Ovary (tissue), 9 donors: ENCODE results near the gene SNRPD3. TPM values are rescaled to one million over a fixed set of nuclear protein-coding genes. Genes with fewer than 3 reads are reported as not detected.
"Not testable (repeated sequence)": the region's sequence is repeated elsewhere in the genome, so short reads cannot be mapped to it uniquely, and the experiment has no call there.

Source experiments
- DNase-seq, 5 donors: peaks; one replicate each; pipeline ENCODE4 v3.0.0-alpha.2; 2019 to 2020
- H3K27ac ChIP-seq, 2 donors: fragments of 200-600 bp; one replicate each; pipeline versions ENCODE4 v1.5.1 to v1.8.0; 2019 to 2022
- H3K27me3 ChIP-seq: fragments of 200-600 bp; one replicate; pipeline ENCODE4 v1.8.0; 2022
- H3K36me3 ChIP-seq: fragments of 200-600 bp; sonication (generic); one replicate; pipeline ENCODE4 v1.5.1; 2019
- H3K4me1 ChIP-seq: one replicate; pipeline ENCODE4 v1.8.1; 2013; ENCODE audit warnings: mild to moderate bottlenecking, moderate library complexity; ENCODE audit not compliant: insufficient read depth
- H3K4me3 ChIP-seq: fragments of 200-600 bp; sonication (generic); one replicate; pipeline ENCODE4 v1.5.1; 2017
- H3K9me3 ChIP-seq, 2 donors: fragments of 200-600 bp in 1 of 2; sonication (generic) in 1 of 2; one replicate each; pipeline versions ENCODE4 v1.5.1 to v1.8.1; 2013 to 2019; ENCODE audit warnings: mild to moderate bottlenecking in 1 of 2, moderate library complexity in 1 of 2
- CTCF ChIP-seq, 3 donors: fragments of 450-650 bp in 2 of 3; fragments of 200-600 bp in 1 of 3; IDR thresholded peaks; one replicate each; pipeline versions ENCODE4 v1.5.1 to v1.8.0; 2016 to 2022; ENCODE audit warnings: antibody characterized with exemption in 3 of 3, mild to moderate bottlenecking in 1 of 3
- EP300 ChIP-seq: sonication (generic); formaldehyde crosslinking; IDR thresholded peaks from one replicate; pipeline ENCODE4 v1.6.1; 2017; ENCODE audit warnings: antibody characterized with exemption
- POLR2A ChIP-seq: fragments of 450-650 bp; IDR thresholded peaks from one replicate; pipeline ENCODE4 v1.6.1; 2017; ENCODE audit warnings: antibody characterized with exemption, mild to moderate bottlenecking, moderate library complexity
- WGBS, 3 donors: extraction: QIAGEN DNeasy Blood & Tissue Kit in 1 of 3; methylation state at CpG; one replicate each; pipeline versions ENCODE4 v1.1.5 to v1.1.7; 2013 to 2017; 5-methylcytosine and 5-hydroxymethylcytosine counted together
- intact Hi-C, 4 donors: fragments of 100-400 bp; cut with DNase I; formaldehyde crosslinking; loops; one replicate each; pipeline versions ENCODE4 v1.11.0 to v1.15.1; 2022 to 2023
- polyA plus RNA-seq, 2 donors: library from polyadenylated mRNA; stranded (reverse); fragments of 200-250 nt in 1 of 2; fragments of 350-450 nt in 1 of 2; fragmentation: Illumina TruSeq in 1 of 2; extraction: RNeasy Lipid Tissue Mini Kit (QIAGEN cat#74804) in 1 of 2; gene quantifications; one replicate each; pipeline ENCODE4 v1.2.3, GENCODE V29; 2013 to 2014
- total RNA-seq, 7 donors: library from RNA; depleted of rRNA in 2 of 7; stranded (reverse); fragments of >200 nt in 2 of 7; fragmentation: NEBNext Ultra II Directional in 3 of 7; extraction: Animal tissue kit (Norgen Biotek cat#: 25700) in 3 of 7; gene quantifications; one replicate each; pipeline versions ENCODE4 v1.1.0 to v1.2.4, GENCODE V29; 2016 to 2023
- donor health status: DM: no; HTN: no; CAD: no; lungs with moderate emphysema.
- donor health status: DM: no; HTN: no; CAD: no.
- donor health status: Bipolar disorder and iron deficiency.
- donor health status: DM: yes; HTN: yes; CAD: no.
- donor health status: DM: no; HTN: no; CAD: no.
- donor health status: DM: yes; HTN: yes; CAD: no.

The SNRPD3 gene
- total and polyA plus RNA-seq, 9 donors = 62.9 to 154 (median 86.5) TPM

- H3K27me3 ChIP-seq = no peaks in the 10 kb centered on the region
- TF ChIP-seq CTCF (IDR thresholded peaks at IDR 0.05) (peak; percentile 44 to 74 (median 55)), POLR2A (no peak)
- 12 to 21% (median 17%) methylated on average over 12 of the region's 12 CpGs for WGBS, 3 donors
- DNase-seq = peak; percentile 65 to 79 (median 68)
- no peaks in the 10 kb centered on the region for H3K9me3 ChIP-seq
- no peak overlapping the region for H3K4me3 ChIP-seq
- no peak overlapping the region for H3K27ac ChIP-seq
- peaks cover 1% of the 10 kb centered on the region for H3K4me1 ChIP-seq
- no peaks in the 10 kb centered on the region for H3K36me3 ChIP-seq
- intact Hi-C loops = loop anchor here in 3 of 4 donors (2.0 to 10.0 kb wide), 3 partner anchors 101 to 201 kb away; no protein-coding TSS in a partner anchor
Observed at GRCh38 chr22:24525416-24526037, 30.3 kb upstream of the SNRPD3 start.

DNA sequence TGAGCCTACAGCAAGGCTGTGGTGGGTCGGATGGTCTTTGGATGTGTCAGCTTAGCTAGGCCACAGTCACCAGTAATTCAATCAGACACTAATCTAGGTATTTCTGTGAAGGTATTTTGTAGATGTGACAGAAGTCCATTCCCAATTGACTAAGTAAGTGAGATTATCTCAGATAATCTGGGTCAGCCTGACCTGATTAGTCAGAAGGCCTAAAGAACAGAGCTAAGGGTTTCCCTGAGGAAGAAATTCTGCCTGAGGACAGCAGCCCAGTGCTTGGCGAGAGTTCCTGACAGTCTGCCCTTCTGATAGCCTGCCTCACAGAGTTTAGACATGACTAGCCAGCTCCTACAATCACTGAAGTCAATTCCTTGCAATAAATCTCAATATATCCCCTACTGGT is 29.6 kb upstream of the SNRPD3 start:
- Histone ChIP-seq H3K36me3 (no peaks in the 10 kb centered on the region), H3K4me1 (peaks cover 1% of the 10 kb centered on the region), H3K9me3 (no peaks in the 10 kb centered on the region), H3K27ac (no peak overlapping the region), H3K4me3 (no peak overlapping the region), H3K27me3 (no peaks in the 10 kb centered on the region)
- no peak for DNase-seq
- WGBS, 3 donors = 80 to 85% (median 82%) methylated on average over 2 of the region's 2 CpGs
- TF ChIP-seq POLR2A (no peak), CTCF (IDR thresholded peaks at IDR 0.05) (no peak), EP300 (no peak)
- intact Hi-C loops = loop anchor here in 3 of 4 donors (5.0 to 10.0 kb wide), 2 partner anchors 104 to 201 kb away; no protein-coding TSS in a partner anchor

GRCh38 chr22:24529898-24530297 is 25.9 kb upstream of the SNRPD3 start:
- WGBS, 3 donors = 75 to 86% (median 79%) methylated on average over 2 of the region's 2 CpGs
- intact Hi-C loops = loop anchor here in 3 of 4 donors (5.0 to 10.0 kb wide), 2 partner anchors 108 to 205 kb away; no protein-coding TSS in a partner anchor
- Histone ChIP-seq H3K27ac (no peak overlapping the region), H3K4me1 (peaks cover 1% of the 10 kb centered on the region), H3K27me3 (no peaks in the 10 kb centered on the region), H3K4me3 (no peak overlapping the region), H3K36me3 (no peaks in the 10 kb centered on the region), H3K9me3 (no peaks in the 10 kb centered on the region)
- TF ChIP-seq CTCF (IDR thresholded peaks at IDR 0.05) = no peak
- no peak for TF ChIP-seq EP300
- TF ChIP-seq POLR2A = no peak
- no peak for DNase-seq

GRCh38 chr22:24530968-24531367 is 24.8 kb upstream of the SNRPD3 start:
- H3K4me3 ChIP-seq, H3K27ac ChIP-seq, H3K36me3 ChIP-seq, DNase-seq, intact Hi-C loops, H3K4me1 ChIP-seq, H3K27me3 ChIP-seq, H3K9me3 ChIP-seq: not testable (repeated sequence)
- 77 to 91% (median 82%) methylated on average over 3 of the region's 3 CpGs for WGBS, 3 donors

DNA sequence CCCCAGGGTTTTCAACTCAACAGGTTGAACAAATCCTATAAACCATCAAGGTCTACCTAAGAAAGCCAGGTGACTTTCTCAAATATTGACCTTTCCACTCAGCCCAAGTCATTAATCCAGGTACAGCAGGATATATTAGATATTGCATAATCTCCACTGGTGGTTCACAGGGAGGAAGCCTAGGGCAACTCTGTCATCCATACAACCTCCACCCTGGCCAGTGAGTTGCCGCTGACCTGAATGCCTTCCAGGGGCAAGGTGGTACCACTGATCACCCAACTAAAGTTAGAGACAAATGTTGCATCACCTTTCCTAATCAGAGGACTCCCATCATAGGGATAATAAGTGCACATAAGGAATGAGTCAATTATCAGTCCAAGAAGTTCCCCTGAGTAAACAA is 23.7 kb upstream of the SNRPD3 start:
- Histone ChIP-seq H3K9me3 (no peaks in the 10 kb centered on the region), H3K4me1 (no peaks in the 10 kb centered on the region), H3K27me3 (no peaks in the 10 kb centered on the region), H3K27ac (no peak overlapping the region), H3K36me3 (no peaks in the 10 kb centered on the region), H3K4me3 (no peak overlapping the region)
- no peak for DNase-seq
- intact Hi-C loops = no loop called here
- WGBS, 3 donors = 89 to 100% (median 96%) methylated on average over 1 of the region's 1 CpG
- no peak for TF ChIP-seq CTCF (IDR thresholded peaks at IDR 0.05)
- TF ChIP-seq POLR2A = no peak
- TF ChIP-seq EP300 = no peak
